MM.1S (cell line): ENCODE data around the gene NPTX1.

Experiments used
- EZH2 ChIP-seq: fragments of 300-600 bp; sonication (generic); optimal IDR thresholded peaks from 2 replicates; pipeline ENCODE3; 2017; ENCODE audit warnings: low read depth, mild to moderate bottlenecking, antibody characterized with exemption, low read length, mixed read lengths
- EZH2phosphoT487 ChIP-seq: fragments of 300-600 bp; sonication (generic); IDR thresholded peaks from 2 replicates; pipeline ENCODE4 v1.6.1; 2018; ENCODE audit warnings: antibody characterized with exemption, low read length
- TF ChIP-seq, protein P1 (sequence below): fragments of 300-600 bp; sonication (generic); IDR thresholded peaks from 2 replicates; pipeline ENCODE4 v1.5.1; 2016; ENCODE audit warnings: antibody characterized with exemption, low read length, mixed read lengths

DNA sequence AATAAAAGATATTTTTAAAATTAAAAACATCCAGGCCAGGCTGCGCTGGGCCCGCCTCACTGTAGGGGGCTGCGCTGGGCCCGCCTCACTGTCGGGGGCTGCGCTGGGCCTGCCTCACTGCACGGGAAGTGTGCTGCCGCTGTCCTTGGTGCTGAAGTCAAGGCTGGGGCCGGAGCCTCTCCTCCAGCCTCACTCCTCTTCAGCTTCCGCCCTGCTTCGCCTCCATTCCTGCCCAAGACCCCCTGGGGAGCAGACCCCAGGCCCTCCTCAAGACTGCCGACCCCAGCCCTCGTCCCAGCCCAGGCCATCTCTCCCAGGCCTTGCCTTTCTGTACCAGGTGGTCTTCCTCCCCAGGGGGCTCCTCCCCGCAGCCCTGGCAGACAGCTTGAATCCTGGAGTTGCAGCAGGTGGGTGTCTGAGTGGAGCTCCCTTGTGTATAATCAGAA, 35.3 kb downstream of the NPTX1 start:
- TF ChIP-seq, protein P1, sequence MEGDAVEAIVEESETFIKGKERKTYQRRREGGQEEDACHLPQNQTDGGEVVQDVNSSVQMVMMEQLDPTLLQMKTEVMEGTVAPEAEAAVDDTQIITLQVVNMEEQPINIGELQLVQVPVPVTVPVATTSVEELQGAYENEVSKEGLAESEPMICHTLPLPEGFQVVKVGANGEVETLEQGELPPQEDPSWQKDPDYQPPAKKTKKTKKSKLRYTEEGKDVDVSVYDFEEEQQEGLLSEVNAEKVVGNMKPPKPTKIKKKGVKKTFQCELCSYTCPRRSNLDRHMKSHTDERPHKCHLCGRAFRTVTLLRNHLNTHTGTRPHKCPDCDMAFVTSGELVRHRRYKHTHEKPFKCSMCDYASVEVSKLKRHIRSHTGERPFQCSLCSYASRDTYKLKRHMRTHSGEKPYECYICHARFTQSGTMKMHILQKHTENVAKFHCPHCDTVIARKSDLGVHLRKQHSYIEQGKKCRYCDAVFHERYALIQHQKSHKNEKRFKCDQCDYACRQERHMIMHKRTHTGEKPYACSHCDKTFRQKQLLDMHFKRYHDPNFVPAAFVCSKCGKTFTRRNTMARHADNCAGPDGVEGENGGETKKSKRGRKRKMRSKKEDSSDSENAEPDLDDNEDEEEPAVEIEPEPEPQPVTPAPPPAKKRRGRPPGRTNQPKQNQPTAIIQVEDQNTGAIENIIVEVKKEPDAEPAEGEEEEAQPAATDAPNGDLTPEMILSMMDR, result no peak
- TF ChIP-seq EZH2phosphoT487 (no peak), EZH2 (no peak)
